Neutrophil (primary cell): ENCODE results near the gene UVRAG.
"Not testable (repeated sequence)": the region's sequence is repeated elsewhere in the genome, so short reads cannot be mapped to it uniquely, and the experiment has no call there.

Source experiments
- H3K27ac ChIP-seq: fragments of 200-600 bp; sonication (generic); 2 replicates; pipeline ENCODE4 v1.5.1; 2016; ENCODE audit warnings: mild to moderate bottlenecking, moderate library complexity
- H3K27me3 ChIP-seq: fragments of 200-600 bp; sonication (generic); 2 replicates; pipeline ENCODE4 v1.6.0; 2016; ENCODE audit warnings: mild to moderate bottlenecking
- H3K36me3 ChIP-seq: fragments of 200-600 bp; sonication (generic); 2 replicates; pipeline ENCODE4 v1.5.1; 2017
- H3K4me1 ChIP-seq, 2 experiments: fragments of 200-600 bp in 1 of 2; sonication (generic) in 1 of 2; 1 replicate in 1 of 2; 2 replicates in 1 of 2; pipeline versions ENCODE4 v1.5.1 to v1.6.1; 2013 to 2016; ENCODE audit warnings: low read depth in 1 of 2, low read length in 1 of 2, mild to moderate bottlenecking in 1 of 2, moderate library complexity in 1 of 2; ENCODE audit not compliant: control insufficient read depth in 1 of 2, insufficient read depth in 1 of 2
- H3K4me3 ChIP-seq, 2 experiments: fragments of 200-600 bp in 1 of 2; sonication (generic) in 1 of 2; 1 replicate in 1 of 2; 2 replicates in 1 of 2; pipeline ENCODE4 v1.5.1; 2013 to 2016; ENCODE audit warnings: low read depth in 1 of 2, low read length in 1 of 2, mild to moderate bottlenecking in 1 of 2, moderate library complexity in 1 of 2
- H3K9me3 ChIP-seq: fragments of 200-600 bp; sonication (generic); 2 replicates; pipeline ENCODE4 v1.5.1; 2016
- TF ChIP-seq, protein P1 (sequence below): fragments of 200-600 bp; sonication (generic); IDR thresholded peaks from 2 replicates; pipeline ENCODE4 v1.5.1; 2016; ENCODE audit warnings: antibody characterized with exemption

The UVRAG gene

DNA sequence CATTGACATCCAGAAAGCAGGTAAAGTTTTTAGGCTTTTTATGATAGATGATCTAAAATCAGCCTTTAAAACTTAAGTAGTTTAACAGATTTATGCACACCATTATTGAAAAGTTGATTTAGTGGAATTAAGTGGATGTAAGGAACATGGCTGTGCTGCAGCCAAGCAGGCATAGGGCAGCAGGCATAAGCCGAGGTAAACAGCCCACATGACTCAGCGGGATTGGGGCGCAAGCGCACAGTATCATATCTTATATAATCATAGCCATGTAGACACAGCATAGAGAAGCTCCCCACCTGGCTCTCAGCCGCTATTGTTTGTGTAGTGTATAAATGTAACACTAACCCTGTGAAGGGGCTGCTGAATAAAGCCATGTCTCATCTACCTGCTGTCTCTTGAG is 233.8 kb downstream of the UVRAG start:
- H3K4me3 ChIP-seq: no peak overlapping the region
- no peaks in the 10 kb centered on the region for H3K9me3 ChIP-seq
- no peaks in the 10 kb centered on the region for H3K36me3 ChIP-seq
- TF ChIP-seq, protein P1, sequence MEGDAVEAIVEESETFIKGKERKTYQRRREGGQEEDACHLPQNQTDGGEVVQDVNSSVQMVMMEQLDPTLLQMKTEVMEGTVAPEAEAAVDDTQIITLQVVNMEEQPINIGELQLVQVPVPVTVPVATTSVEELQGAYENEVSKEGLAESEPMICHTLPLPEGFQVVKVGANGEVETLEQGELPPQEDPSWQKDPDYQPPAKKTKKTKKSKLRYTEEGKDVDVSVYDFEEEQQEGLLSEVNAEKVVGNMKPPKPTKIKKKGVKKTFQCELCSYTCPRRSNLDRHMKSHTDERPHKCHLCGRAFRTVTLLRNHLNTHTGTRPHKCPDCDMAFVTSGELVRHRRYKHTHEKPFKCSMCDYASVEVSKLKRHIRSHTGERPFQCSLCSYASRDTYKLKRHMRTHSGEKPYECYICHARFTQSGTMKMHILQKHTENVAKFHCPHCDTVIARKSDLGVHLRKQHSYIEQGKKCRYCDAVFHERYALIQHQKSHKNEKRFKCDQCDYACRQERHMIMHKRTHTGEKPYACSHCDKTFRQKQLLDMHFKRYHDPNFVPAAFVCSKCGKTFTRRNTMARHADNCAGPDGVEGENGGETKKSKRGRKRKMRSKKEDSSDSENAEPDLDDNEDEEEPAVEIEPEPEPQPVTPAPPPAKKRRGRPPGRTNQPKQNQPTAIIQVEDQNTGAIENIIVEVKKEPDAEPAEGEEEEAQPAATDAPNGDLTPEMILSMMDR: no peak
- H3K27ac ChIP-seq: no peak overlapping the region
- H3K27me3 ChIP-seq: no peaks in the 10 kb centered on the region
- no peaks in the 10 kb centered on the region for H3K4me1 ChIP-seq

DNA sequence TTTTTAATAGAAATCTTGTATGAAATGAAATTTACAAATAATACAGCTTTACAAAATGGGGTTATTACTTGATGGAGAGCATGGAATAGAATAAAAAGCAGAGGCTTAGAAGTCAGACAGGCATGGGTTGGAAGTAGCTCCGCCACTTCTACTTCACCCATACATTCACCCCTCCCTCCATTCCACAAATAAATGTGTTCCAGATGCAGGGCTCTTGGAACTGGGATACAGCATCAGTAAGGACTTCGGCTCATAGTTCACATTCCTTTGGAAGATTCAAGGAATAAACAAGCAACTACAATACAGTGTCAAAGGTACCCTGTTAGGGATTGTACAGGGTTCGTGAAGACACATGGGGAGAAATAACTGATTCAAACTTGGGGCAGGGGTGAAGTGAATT is 234.5 kb downstream of the UVRAG start:
- Histone ChIP-seq H3K36me3 (no peaks in the 10 kb centered on the region), H3K4me3 (no peak overlapping the region), H3K27ac (no peak overlapping the region), H3K27me3 (no peaks in the 10 kb centered on the region), H3K4me1 (no peaks in the 10 kb centered on the region), H3K9me3 (no peaks in the 10 kb centered on the region)
- TF ChIP-seq, protein P1: no peak

DNA sequence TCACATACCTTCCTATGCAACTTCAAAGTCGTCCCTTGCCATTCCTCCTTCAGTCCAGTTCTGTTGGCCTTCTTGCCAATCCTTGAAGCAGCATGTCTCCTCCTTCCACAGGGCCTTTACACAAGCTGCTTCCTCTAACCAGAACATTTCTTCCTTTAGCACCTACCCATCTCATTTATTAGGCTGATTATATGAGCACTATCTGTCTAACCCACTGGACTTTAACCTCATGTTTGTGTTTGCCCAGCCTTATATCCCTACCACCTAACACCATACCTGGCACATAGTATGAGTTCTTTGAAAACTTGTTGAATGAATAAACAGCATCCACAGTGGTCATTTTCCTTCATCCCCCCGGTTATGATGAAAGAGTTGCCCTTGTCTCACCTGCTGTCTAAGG is 236.9 kb downstream of the UVRAG start:
- H3K9me3 ChIP-seq: no peaks in the 10 kb centered on the region
- H3K4me1 ChIP-seq: no peaks in the 10 kb centered on the region
- H3K27ac ChIP-seq: no peak overlapping the region
- no peak overlapping the region for H3K4me3 ChIP-seq
- no peaks in the 10 kb centered on the region for H3K36me3 ChIP-seq
- no peaks in the 10 kb centered on the region for H3K27me3 ChIP-seq
- TF ChIP-seq, protein P1: no peak

DNA sequence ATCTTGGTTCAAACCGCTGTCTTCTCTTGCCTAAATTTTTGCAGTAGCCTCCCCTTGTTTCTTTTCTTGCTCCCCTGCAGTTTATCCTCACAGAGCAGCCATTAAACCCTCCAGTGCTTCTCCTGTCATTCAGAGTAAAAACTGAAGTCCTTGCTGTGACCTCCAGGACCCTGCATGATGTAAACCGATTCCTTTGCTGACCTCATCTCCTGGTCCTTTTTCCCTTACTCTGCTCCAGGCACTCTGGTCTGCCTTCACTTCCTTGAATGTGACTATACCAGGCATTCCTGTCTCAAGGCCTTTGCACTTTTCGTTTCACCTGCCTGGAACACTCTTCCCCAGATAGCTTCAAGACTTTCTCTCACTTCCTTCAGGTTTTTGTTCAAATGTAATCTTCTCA is 239.3 kb downstream of the UVRAG start:
- no peaks in the 10 kb centered on the region for H3K27me3 ChIP-seq
- TF ChIP-seq, protein P1: no peak
- no peaks in the 10 kb centered on the region for H3K36me3 ChIP-seq
- H3K4me1 ChIP-seq: no peaks in the 10 kb centered on the region
- H3K4me3 ChIP-seq: no peak overlapping the region
- H3K27ac ChIP-seq: no peak overlapping the region
- no peaks in the 10 kb centered on the region for H3K9me3 ChIP-seq

DNA sequence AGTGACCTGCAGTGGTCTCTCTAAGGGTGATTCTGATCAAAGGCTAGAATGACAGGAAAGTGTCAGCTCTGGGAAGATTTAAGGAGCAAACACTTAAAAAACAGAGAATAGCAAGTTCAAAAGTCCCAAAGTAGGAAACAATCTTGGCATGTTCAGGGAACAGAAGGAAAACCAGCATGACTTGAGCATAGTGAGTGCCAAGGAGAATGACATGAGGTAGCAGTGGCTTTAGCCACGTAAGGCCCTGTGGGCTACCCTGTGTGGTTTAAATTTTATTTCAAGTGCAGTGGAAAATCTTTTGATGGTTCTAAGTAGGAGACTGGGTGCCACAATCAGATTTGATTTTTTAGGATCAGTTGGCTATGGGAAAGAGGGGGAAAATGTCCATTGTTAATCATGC is 241.9 kb downstream of the UVRAG start:
- Histone ChIP-seq H3K9me3 (no peaks in the 10 kb centered on the region), H3K27me3 (no peaks in the 10 kb centered on the region), H3K36me3 (peaks cover 8% of the 10 kb centered on the region), H3K4me3 (no peak overlapping the region), H3K27ac (no peak overlapping the region), H3K4me1 (no peaks in the 10 kb centered on the region)
- TF ChIP-seq, protein P1: no peak

DNA sequence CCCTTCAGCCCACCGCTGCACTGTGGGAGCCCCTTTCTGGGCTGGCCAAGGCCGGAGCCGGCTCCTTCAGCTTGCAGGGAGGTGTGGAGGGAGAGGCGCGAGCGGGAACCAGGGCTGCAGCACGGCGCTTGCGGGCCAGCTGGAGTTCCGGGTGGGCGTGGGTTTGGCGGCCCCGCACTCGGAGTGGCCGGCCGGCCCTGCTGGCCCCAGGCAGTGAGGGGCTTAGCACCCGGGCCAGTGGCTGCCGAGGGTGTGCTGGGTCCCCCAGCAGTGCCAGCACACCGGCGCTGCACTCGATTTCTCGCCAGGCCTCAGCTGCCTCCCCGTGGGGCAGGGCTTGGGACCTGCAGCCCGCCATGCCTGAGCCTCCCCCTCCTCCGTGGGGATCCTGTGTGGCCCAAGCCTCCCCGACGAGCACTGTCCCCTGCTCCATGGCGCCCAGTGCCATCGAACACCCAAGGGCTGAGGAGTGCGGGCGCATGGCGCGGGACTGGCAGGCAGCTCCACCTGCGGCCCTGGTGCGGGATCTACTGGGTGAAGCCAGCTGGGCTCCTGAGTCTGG is 245.5 kb downstream of the UVRAG start:
- not testable (repeated sequence) for H3K27ac ChIP-seq, H3K36me3 ChIP-seq, H3K4me1 ChIP-seq, H3K27me3 ChIP-seq, H3K9me3 ChIP-seq, H3K4me3 ChIP-seq
